Measurements from ENCODE around the gene SEC61A2.
A peak's percentile ranks its signal among the peaks of the same experiment; 100 is the strongest.
"Not testable (repeated sequence)": the region's sequence is repeated elsewhere in the genome, so short reads cannot be mapped to it uniquely, and the experiment has no call there.

SEC61A2 gene

GRCh38 chr10:12129222-12130111, at the start of gene SEC61A2:
Gene SEC61A2 (plus strand): TSS chr10:12129677. CDS start chr10:12129788, 111 bp downstream.
- DNase-seq = peak; percentile 97

GRCh38 chr10:12081470-12081869, 48.0 kb upstream of the SEC61A2 start:
- DNase-seq = no peak

DNA sequence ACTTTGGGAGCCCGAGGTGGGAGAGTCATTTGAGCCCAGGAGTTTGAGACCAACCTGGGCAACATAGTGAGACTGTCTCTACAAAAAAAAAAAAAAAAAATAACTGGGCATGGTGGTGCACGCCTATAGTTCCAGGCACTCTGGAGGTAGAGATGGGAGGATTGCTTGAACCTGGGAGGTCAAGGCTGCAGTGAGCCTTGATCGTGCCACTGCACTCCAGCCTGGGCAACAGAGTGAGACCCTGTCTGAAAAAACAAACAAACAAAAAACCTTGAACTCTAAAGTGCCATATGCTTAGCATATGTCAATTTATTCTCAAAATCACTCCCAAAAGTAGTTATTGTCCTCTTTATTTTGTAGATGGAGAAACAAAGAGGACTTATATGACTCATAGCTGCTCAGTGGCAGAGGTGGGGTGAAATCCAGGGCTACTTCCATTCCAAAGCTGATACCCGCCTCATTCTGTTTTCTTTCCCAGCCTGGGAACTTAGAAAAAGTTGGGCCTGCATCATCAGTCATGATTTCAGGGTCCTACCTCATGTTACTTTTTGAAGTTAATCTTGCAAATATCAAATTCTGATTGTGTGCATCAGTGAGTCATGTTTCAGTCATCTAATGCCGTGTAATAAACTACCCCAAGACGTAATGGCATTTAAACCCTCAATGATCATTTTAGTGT, 47.5 kb upstream of the SEC61A2 start:
- DNase-seq = no peak

DNA sequence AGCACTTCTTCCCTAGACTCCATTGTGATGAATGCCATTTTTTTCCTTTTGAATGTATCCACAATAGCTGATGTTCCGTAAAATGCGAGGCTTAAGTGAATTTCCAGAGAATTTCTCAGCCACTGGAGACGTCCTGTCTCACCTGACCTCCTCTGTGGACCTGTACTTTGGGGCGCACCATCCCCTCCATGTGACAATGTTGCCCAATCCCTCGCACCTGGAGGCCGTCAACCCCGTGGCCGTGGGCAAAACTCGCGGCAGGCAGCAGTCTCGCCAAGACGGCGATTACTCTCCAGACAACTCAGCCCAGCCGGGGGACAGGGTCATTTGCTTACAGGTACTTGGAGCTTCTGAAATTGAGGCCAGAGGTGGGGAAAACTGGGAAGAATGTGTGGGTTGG, 40.6 kb upstream of the SEC61A2 start:
- DNase-seq = no peak

DNA sequence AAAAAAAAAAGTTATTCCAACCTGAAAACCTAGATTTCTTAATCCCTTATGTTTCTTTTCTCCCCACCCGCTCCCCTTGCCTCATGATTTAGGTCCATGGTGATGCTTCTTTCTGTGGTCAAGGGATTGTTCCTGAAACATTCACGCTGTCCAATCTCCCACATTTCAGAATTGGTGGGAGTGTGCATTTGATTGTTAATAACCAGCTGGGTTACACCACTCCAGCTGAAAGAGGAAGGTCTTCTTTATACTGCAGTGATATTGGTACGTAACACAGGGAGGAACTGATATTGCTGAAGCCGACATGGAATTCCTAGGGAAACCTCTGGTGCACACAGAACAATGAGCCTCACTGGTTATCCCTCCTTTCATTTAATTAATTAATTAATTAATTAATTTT, 38.1 kb upstream of the SEC61A2 start:
- DNase-seq = no peak

- not testable (repeated sequence) for DNase-seq
These were observed 32.1 kb upstream of the SEC61A2 start for GRCh38 chr10:12097361-12097760.

- DNase-seq = no peak
These were observed 31.7 kb upstream of the SEC61A2 start for GRCh38 chr10:12097791-12098190.

DNA sequence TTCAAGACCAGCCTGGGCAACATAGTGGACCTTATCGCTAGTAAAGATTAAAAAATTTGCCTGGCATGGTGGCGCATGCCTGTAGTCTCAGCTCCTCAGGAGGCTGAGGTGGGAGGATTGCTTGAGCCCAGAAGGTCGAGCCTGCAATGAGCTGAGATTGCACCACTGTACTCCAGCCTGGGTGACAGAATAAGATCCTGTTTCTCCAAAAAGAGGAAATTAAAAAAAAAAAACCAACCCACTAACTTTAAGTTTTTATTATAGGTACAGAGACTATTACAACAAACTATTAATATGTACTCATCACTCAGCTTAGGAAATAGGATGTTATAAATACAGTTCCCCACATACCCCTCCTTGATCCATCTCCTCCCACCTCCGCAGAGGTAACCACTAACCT, 30.5 kb upstream of the SEC61A2 start:
- no peak for DNase-seq

DNA sequence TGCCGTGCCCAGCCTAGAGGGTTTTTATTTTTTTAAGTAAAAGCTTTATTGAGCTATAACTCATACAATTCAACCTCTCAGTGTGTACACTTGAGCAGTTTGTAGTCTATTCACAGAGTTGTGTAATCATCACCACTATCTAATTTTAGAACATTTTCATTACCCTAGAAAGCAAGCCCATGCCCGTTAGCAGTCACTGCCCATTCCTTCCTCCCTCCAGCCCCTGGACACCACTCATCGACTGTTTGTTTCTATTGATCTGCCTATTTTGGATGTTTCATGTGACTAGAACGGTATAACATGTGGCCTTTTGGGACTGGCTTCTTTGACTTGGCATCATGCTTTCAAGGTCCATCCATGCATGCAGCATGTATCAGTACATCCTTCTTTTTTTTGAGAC, 25.7 kb upstream of the SEC61A2 start:
- no peak for DNase-seq

DNA sequence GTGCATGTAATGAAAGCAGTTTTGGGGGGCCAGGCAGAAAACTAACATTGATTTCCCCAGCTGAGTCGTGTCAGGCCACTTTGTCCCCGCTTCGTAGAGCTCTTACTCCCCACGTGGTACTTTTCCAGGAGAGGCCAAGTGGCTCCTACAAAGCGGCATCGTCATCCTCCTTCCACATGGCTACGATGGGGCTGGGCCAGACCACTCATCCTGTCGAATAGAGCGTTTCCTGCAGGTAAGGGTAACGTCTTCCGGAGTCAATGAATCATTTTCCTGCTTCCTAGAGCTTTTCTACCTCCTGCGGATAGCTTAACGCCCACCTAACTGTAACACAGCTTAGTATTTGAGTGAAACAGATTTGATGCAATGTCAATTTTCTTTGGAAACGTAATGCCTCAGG, 21.7 kb upstream of the SEC61A2 start:
- DNase-seq = no peak

DNA sequence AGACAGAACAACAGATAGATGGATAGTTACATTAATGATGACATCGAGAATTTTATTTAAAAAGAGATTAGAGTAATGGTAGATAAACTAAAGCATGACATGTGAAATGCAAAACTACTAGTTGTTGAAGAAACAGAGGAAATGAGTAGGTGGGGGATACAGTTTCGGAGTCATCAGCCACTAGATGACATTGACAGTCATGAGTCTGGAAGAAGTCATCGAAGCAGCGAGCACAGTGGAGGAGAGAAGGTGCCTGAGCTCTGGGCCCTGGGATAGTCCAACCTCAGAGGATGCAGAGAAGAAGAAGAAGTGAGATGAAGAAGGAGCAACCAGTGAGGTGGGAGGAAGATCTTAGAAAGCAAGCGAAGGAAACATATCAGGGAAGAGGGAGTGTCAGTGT, 20.2 kb upstream of the SEC61A2 start:
- no peak for DNase-seq

GRCh38 chr10:12111528-12111927, 17.9 kb upstream of the SEC61A2 start:
- no peak for DNase-seq

DNA sequence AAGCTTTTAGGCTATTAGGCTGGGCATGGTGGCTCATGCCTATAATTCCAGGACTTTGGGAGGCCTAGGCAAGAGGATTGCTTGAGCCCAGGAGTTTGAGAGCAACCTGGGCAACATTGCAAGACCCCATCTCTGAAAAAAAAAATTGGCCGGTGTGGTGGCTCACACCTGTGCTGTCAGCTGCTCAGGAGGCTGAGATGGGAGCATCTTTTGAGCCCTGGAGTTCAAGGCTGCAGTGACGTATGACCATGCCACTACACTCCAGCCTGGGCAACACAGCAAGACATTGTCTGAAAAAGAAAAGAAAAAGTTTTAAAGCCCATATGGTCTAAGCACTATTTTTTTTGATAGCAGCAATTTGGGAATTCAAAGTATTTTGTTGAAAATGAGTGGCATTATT, 15.8 kb upstream of the SEC61A2 start:
- no peak for DNase-seq

DNA sequence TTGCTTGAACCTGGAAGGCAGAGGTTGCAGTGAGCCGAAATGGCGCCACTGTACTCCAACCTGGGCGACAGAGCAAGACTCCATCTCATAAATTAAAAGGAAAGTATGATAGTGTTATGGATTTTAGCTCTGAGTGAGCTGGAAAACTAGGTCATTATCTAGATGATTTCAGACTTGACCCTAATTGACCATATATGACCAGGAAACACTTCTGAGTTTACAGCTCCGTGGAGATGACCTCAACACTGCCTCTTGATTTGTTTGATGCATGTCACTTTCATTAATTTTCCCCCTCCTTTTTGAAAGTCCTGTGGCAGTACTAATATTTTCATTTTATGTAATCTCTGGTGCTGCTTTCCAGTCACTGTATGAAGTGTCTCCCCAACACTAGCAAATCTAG, 7.8 kb upstream of the SEC61A2 start:
- no peak for DNase-seq

GRCh38 chr10:12130237-12130872, 878 bp downstream of the SEC61A2 start:
- peak; percentile 19 for DNase-seq

- no peak for DNase-seq
These were observed 6.2 kb downstream of the SEC61A2 start for GRCh38 chr10:12135631-12136030.

DNA sequence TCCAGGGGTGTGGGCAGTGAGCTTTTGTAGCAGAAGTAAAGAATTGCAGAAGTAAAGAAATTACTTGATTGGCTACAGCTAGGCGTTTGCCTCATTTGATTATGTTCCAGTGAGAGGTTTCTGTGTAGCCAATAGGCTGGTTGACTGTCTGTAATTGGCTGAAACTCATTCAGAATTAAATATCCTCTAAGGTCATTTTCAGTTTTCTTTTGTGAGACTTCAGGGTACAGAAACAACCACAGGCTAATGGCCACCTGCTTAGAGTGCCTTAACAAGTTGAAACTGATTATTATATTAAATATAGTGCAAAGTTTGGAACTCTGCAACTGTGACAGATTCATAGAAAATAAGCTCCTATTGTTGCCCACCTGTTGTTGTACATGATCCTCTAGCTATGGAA, 10.6 kb downstream of the SEC61A2 start:
- DNase-seq = no peak

DNA sequence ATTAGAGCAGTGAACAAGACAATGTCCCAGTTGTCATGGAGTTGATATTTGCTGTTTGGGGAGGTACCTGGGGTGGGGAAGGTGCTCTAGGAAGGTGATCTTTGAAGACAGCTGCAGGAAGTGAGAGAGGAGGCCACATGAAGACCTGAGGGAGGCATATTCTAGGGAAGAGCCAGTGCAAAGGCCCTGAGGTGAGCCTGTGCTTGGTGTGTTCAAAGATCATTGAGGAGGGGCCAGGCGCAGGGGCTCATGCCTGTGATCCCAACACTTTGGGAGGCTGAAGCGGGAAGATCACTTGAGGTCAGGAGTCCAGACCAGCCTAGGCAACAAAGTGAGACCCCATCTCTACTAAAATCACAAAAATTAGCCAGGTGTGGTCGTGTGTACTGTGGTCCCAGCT, 15.1 kb downstream of the SEC61A2 start:
- no peak for DNase-seq

DNA sequence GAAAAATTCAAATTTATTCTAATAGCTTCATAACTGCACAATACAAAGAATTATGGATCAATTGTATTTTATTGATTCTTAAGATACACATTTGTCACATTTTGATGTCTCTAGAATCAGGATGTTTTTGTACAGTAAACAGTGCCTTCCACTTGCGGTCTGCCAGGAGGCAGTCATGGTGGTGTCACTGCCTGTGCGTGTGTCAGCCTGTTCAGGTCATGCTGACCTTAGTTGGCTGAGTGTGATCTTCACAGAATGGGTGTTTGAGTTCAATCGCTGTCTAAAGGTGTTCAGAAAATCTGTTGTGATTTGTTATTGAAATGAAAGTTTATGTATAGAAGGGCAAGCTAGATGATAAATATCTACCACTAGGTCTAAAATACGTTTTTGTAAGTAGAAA, 20.7 kb downstream of the SEC61A2 start:
- DNase-seq = no peak

DNA sequence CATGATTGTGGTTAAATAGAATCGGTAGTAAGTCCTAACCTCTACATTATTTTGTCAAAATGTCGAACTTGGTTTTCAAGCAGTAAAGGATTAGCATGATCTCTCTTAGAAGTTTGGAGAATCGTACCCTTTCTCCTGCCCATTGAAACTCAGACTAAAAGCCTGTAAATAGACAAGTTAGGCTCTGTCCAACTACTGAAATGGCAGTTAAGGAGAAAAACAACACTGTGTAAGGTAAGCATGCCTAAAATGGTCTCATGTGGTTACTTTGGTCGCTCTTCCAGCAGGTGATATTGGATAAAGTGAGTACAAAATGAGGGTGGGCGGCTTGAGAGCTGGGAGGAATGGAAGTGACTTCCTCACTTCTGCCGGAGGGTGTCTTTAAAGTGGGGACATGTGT, 25.0 kb downstream of the SEC61A2 start:
- DNase-seq = no peak

- DNase-seq = no peak
These were observed 27.1 kb downstream of the SEC61A2 start for GRCh38 chr10:12156367-12157123.

DNA sequence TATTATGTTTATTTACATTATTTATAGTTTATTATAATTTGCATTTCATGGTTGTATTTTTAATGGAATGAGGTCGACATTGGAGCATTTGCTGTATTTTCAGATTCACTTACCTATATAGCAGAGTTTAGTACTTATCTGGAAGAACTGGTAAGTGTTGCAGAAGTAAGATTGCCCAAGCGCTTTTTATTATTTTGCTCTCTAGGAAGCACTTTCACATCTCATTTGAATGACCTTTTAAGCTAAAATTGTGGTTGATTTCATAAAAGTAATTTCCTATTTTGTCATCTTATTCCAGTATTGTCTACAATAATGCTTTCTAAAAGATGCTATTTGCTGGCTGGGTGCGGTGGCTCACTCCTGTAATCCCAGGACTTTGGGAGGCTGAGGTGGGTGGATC, 28.6 kb downstream of the SEC61A2 start:
- DNase-seq = no peak

GRCh38 chr10:12160664-12161063, 31.2 kb downstream of the SEC61A2 start:
- no peak for DNase-seq

All from activated gamma-delta T cell treated with Interleukin-2 at 50 U/mL for 16 hours (primary cell).